Activated T-helper 9 cell treated with anti-CD3 and anti-CD28 coated beads, Interleukin-2, amount 50 U/mL, for 16 hours (primary cell): ENCODE results near the gene TNFSF10.
"Not testable (repeated sequence)": the region's sequence is repeated elsewhere in the genome, so short reads cannot be mapped to it uniquely, and the experiment has no call there.

Experiments
- DNase-seq: peaks from one replicate; pipeline ENCODE4 v3.0.0-alpha.2; 2020; ENCODE audit warnings: low read depth

TNFSF10 gene

DNA sequence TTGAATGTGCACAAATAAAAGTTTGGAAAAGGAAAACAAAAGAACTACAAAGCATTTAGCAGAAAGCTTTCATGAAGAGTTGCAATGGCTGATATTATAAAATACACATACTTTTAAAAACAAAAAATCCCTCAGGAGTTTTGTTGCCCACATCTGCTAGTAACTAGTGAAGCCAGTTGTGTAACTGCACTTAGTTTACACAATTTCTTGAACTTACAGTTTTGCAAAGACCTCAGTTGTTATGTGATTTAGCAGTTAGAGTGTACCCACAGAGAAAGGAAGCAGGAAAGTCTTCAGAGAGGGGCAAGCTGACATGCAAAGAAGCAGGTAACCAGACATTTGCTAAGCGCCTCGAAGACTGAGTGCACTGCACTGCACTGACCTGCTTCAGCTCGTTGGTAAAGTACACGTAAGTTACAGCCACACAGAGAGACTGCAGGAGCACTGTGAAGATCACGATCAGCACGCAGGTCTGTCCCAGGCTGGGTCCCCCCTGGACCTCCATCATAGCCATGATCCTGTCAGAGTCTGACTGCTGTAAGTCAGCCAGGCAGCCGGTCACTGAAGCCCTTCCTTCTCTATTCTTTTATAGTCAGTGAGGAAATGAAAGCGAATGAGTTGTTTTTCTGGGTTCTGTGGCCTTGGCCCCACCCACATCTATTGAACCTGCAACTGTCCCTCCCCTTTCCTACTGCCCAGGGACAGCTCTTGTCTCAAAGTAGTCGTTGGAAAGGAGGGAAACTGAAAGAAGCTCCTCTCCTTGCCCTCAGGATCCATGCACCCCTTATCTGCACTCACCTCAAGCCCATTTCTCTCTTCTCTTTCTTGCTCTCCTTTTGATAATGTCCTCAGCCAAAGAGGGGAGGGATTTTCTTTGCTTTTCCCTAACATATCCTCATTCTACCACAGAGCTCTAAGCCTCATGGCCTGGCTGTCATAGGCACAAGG is at the start of gene TNFSF10:
Gene TNFSF10 (minus strand): TSS at position 560 of the 948 bp plus-strand sequence. CDS start 46 bp downstream, at position 514.
- peak; percentile 46 for DNase-seq

DNA sequence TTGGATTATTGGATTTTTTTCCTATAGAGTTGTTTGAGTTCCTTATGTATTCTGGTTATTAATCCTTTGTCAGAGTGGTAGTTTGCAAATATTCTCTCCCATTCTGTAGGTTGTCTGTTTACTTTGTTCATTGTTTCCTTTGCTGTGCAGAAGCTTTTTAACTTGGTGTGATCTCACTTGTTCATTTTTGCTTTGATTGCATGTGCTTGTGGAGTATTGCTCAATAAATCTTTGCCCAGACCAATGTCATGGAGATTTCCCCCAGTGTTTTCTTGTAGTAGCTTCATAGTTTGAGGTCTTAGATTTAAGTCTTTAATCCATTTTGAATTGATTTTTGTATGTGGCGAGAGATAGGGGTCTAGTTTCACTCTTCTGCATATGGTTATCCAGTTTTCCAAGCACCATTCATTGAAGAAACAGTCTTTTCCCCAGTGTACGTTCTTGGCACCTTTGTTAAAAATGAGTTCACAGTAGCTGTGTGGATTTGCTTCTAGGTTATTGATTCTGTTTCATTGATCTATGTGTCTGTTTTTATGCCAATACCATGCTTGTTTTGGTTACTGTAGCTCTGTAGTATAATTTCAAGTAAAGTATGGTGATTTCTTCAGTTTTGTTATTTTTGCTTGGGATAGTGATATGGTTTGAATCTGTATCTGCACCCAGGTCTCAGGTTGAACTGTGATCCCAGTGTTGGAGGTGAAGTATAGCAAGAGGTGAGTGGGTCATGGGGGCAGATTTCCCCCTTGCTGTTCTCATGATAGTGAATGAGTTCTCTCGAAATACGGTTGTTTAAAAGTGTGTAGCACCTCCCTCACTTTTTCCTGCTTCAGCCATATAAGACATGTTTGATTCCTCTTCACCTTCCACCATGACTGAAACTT is 46.1 kb upstream of the TNFSF10 start:
- no peak for DNase-seq

DNA sequence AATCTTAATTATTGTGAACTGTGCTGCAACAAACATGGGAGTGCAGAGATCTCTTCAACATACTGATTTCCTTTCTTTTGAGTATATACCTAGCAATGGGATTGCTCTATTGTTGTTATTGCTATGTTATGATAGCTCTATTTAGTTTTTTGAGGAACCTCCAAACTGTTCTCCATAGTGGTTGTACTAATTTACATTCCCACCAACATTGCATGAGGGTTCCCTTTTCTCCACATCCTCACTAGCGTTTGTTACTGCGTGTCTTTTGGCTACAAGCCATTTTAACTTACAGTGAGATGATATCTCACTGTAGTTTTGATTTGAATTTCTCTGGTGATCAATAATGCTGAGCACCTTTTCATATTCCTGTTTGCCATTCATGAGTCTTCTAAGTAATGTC is 45.5 kb upstream of the TNFSF10 start:
- DNase-seq, result no peak

DNA sequence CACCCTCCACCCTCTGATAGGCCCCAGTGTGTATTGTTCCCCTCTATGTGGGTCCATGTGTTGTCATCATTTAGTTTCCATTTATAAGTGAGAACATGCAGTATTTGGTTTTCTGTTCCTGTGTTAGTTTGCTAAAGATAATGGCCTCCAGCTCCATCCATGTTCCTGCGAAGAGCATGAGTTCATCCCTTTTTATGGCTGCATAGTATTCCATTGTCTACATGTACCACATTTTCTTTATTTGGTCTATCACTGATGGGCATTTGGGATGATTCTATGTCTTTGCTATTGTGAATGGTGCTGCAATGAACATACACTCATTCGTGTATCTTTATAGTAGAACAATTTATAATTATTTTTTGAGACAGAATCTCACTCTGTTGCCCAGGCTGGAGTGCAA is 43.6 kb upstream of the TNFSF10 start:
- DNase-seq, result not testable (repeated sequence)

DNA sequence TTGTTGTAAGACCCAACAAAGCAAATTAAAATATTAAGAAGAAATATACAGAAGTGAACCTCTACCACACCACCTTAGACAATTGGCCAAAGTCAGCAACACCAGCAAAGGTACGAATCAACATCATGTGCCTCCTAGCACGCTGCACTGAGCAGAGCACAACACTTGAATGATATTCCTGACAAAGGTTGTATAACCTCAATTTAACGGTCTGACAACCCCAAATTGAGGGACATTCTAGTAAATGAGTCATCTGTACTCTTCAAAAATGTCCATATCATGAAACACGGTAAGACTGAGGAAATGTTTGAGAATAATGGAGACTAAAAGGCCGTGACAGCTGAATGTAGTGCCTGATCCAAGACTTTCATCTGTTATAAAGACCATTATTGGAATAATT is 41.3 kb upstream of the TNFSF10 start:
- DNase-seq, result no peak

DNA sequence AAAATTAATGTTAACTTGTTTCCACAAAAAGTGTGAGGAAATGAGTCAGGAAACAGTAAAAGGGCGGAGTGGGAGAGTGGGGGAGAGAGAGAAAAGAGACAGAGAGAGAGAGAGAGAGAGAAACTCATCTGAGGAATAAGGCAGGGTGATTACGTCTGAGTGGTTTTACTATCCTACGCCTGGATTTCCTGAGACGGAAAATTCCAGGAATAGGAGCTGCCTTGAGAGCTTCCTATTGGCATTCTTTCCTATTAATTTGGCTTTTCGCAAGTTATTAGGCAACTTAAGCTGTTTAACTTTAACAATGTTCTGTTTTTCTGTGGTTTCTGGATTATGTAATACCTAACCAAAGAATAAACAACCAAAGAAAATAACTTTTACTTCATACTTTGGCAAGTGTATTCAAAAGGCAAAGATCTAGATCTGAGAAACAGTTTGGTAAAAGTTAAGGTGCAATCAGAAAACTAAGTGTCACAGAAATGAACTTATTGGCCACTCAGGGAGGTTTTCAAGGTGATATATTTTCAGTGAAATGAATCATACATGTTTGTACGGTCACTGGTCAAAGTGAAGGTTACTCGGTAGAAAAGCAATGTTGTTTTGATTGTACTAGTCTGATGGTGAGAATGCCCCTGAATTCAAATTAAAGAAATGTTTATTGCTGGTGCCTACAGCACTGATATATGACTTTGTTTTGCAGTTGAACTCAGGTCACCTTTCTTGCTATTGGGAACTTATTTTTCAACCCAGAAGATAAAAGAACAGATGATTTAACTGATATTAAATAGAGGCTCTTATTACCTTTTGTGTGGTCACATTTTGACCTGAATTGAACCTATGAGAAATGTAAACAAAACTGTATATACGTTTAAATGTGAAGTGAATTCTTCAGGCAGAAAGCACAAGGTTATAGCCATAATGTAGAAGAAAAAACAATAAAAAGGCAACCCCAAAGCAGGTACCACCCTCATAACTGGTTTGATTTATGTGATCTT is 39.9 kb upstream of the TNFSF10 start:
- no peak for DNase-seq

DNA sequence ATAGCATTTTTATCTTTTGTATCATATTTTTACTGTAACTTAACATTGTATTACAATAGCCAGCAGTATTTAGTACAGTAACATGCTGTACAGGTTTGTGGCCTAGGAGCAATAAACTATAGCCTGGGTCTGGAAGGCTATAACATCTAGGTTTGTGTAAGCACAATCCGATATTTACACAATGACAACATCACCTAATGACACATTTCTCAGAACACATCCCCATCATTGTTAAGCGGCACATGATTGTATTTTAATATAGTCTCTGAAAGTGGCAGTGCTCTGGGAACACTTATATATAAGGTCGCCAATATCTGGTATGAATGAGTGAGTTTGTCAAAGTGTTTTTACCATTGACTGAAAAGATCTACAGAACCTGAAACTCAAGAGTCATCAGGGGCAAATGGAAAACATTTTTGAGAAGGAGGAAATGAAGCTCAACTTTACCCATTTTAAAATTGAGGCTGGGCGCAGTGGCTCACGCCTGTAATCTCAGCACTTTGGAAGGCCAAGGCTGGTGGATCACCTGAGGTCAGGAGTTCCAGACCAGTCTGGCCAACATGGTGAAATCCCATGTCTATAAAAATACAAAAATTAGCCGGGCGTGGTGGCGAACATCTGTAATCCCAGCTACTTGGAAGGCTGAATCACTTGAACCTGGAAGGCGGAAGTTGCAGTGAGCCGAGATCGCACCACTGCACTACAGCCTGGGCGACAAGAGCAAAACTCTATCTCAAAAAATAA is 38.8 kb upstream of the TNFSF10 start:
- no peak for DNase-seq

DNA sequence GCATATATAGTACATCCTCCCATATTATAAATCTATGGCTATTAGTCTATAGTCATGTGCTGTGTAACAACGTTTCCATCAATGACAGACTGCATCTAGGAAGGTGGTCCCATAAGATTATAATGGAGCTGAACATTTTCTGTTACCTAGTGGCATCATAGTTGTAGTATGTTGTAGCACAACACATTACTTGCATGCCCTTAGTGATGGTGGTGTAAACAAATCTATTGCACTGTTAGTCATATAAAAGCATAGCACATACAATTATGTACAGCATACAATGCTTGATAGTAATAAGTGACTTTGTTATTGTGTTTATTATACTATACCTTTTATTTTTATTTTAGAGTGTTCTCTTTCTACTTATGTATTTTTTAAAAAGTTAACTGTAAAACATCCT is 37.4 kb upstream of the TNFSF10 start:
- DNase-seq, result no peak

DNA sequence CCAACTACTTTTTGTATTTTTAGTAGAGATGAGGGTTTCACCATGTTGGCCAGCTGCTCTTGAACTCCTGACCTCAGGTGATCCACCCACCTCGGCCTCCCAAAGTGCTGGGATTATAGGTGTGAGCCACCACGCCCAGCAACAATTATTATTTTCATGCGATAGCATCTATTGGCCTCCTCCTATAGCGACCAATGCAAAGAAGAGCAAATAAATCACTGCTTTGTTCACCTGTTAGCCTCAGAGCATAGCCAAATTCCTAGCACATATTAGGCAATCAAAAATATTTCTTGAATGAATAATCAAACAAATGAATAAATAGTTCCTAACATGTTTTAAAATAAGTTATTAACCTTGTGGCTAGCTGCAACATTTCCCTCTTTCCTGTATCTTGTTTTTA is 36.8 kb upstream of the TNFSF10 start:
- no peak for DNase-seq

DNA sequence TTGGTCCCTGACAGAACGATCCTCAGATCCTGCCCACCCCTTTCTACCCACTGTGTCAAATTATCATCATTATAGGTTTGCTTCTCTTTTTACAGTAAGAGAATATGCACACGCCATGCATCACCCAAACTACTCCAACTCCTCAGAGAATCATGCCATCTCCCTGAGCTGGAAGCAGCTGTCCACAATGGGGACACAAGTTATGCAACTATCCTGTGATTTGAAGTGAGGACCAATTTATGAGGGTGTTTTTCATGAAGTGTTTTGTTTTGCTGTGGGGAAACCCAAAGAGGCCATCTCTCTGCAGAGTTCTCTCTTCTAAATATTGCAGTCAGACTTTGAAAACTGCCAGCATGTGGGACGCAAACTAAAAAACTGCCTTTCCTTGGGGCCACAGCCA is 35.8 kb upstream of the TNFSF10 start:
- DNase-seq, result no peak

DNA sequence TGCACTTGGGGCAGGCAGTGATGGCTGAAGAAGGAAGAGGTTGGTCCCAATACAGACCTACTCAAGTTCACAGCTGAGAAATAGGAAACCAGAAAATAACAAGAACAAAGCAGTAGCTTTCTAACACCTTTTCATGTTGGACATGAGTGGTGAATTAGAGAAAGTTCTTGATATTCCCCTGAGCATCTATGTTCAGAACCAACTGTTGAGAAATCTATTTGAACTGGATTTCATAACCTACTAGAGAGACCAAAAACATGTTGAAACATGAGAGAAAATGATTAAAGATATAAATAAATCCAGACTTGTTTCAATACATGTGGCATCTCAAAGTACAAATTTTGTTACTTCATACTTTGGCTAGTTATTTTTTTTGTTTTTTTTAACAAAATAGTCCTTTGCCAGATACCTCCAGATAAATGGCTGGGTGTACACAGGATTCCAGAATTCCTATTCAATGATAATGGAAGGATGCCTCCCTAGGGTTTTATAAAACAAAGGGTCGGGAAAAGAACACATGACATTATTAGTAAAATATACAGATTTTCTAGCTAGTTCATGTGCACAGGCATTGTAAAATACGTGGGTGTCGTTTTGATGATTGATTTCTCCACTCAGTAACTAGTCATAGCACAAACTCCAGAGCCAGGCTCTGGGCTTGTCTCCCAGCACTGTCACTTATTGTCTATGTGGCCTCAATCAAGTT is 34.4 kb upstream of the TNFSF10 start:
- DNase-seq, result no peak

DNA sequence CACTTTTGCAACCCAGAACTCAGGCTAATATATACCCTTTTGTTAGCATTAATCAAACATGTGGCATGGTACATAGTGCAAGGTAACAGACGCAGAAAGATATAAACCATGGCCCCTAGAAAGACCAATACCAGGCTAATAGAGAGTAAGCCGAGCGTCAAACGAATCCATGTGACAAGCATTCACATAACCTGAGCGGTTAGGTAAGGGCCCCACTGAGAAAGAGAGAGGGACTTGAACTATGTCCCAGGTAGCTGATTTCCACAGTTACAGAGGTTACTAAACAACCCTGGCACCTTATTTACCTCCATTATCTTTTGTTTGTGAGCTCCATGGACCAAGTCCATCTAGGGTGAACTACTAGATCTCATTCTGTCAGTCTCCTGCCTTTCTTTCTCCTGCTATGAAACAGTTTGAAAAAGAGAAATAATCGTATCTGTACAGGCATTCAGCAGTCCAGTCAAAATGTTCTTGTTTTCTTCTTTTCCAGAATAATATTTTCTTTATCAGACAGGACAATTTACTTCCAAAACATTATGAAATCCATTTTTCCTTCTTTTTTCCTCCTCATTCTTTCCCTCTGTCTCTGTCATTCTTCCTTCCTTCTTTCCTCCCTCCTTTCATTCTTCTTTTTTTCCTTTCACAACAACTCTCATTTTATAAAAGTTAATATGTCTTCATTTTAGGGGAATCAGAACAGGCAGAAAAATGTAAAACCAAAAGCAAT is 30.5 kb upstream of the TNFSF10 start:
- no peak for DNase-seq

DNA sequence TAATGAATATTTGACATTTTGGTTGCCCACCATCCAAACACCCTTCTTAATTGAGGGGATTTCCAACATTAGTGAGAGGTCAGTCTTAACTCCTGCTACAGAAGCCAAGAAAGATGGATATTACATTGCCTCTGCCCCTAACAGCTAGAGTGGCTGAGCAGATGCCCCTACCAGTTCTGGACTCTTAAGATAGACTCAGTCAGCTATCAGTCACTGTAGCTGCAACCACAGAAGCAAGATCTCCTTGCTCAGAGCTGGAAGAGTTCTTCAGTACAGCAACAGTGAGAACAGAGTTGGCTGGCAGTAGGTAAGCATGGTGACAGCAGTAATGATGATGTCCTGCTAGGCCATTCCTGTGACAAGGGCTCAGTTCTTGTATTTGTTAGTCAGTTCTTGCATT is 29.4 kb upstream of the TNFSF10 start:
- no peak for DNase-seq

DNA sequence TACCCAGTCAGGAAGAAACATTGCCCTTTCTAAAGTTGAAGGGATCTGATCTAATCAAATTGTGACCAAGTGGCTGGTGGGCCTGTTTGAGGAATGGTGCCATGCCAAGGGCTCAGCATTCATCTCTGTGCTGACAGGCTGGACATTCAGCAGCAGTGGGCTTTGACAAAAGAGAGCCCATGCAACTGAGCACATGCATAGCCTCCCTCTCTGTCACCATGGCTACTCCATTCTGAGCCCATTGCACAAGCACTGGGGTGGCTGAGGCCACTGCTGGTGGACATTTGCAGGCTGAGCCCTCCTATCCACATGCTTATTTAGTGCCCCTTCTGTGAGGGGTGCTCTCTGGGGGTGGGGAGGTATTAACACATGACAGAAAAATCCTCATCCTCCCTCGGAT is 28.6 kb upstream of the TNFSF10 start:
- DNase-seq, result no peak

DNA sequence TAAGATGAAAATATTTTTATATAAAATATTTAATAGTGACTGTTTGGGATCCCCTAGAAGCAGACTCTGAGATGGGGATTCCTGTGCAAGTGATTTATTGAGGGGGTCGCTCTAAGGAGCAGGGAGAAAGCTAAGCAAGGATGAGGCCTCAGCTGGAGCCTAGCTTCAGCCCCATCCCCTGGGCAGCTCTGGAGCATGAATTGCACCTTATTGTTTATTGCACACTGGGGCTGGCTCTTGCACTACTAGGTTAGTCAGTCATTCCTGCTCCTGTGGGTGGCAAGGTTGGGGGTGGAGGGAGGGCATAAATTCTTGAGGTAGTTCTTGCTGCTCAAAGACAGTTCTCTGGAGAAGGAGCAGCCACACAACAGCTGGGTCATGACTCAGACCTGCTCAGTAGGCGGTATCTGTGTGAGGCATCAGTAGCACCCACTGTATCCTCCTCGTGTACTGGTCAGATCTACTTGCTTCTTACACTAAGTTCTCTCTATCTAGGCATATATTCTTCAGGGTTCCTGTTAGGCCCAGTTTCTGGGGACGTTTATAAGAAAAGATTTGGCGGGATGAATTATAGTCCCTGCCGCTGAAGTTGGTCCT is 27.2 kb upstream of the TNFSF10 start:
- DNase-seq, result peak; percentile 60

DNA sequence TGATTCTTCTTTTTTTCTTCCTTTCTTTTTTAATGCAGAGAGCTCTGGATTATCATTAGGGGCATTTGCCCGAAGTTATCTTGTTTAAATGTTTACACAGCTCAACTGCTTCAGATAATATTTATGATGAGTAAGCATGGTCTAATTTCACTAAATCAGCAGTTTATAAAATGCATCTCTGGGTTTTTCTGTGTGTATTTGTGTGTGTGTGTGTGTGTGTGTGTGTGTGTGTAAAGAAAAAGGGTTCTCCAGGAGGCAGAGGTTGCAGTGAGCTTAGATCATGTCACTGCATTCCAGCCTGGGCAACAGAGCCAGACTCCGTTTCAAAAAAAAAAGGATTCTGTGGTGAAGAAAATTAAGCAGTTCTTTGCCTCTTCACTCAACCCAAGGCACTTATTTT is 25.9 kb upstream of the TNFSF10 start:
- no peak for DNase-seq

DNA sequence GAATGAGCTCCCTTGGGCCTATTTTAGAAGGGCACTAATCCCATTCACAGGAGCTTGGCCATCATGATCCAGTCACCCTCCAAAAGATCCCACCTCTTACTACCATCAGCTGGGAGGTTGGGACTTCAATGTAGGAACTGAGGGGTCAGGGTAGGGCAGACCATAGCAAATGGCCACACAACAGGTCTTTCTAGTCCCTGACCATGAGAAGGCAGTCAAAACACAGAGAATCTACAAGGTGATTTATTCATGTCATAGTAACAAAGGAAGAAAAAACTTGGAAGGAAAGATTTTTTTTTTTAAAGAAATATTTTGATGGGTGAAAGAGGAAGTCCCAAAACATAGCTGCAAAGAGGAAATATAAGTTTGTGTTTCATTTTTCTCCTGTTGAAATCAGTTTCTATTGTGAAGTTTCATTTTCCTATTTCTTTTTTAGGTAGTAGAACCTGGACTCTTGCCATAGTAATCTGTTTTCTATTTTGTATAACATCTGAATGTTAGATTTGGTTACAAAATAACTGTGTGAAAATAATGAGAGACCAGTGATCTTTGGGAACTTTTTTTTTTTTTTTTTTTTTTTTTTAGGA is 23.5 kb upstream of the TNFSF10 start:
- no peak for DNase-seq

DNA sequence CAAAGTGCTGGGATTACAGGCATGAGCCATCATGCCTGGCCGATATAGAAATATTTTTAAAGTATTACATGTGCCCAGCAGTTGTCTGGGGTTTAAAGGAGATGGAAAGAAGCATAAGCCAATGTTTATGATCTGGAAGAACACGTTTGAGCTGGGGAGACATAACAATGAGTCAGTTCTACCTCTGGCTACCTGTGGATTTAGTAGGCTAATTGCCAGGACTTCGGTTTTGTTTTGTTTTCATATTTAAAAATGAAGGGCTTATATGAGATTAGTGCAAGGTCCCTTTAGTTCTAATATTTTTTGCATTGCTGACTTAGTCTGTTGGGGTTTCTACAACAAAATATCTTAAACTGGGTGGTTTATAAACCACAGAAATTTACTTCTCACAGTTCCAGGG is 22.9 kb upstream of the TNFSF10 start:
- DNase-seq, result no peak

DNA sequence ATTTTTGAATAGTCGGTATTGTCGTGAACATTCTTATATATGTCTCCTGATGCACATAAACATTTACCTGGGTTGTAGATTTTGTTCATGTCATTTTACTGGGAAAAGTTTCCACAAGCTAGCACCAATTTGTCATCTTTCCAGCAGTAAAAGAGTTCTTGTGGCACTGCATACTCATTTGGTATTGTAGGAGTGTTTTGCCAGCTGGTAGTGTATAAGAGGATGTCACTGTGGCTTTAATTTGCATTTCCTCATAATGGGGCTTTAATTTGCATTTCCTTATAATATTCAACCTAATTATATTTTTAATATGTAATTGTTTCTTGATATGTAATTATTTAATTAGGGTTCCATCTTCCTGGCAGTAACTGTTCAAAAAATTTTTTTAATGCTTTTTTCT is 21.2 kb upstream of the TNFSF10 start:
- DNase-seq, result no peak
